HepG2 (cell line): ENCODE measurements around the gene RAD50. TPM values are rescaled to one million over a fixed set of nuclear protein-coding genes. Genes with fewer than 3 reads are reported as not detected.

Source experiments
- ATAC-seq: fragments of 200-7000 bp; cut with Tn5 transposase; 3 replicates; pipeline ENCODE4 v1.9.1; 2020; ENCODE audit warnings: mild to moderate bottlenecking, moderate library complexity
- BruUV-seq: library from RNA; stranded (reverse); fragments of 400-500 nt; replicated peaks from 2 replicates; lab custom pipeline; 2021; lab: Mats Ljungman, UMichigan
- CTCF ChIA-PET: fragments of 300-600 bp; formaldehyde crosslinking; extraction: SDS; loops from one replicate; lab custom pipeline; 2021; ENCODE audit warnings: low total read pairs, inconsistent platforms, low intra/inter-chr PET ratio; lab: Yijun Ruan, JAX
- POLR2A ChIA-PET: fragments of 350-600 bp; sonication (Branson Sonifier 250); formaldehyde crosslinking; loops from one replicate; lab custom pipeline; 2020; ENCODE audit warnings: antibody characterized with exemption, inconsistent platforms; lab: Yijun Ruan, JAX
- DNase-seq: peaks from one replicate; pipeline ENCODE4 v3.0.0-alpha.2; 2015; ENCODE audit warnings: low spot score
- FAIRE-seq: peaks from 3 replicates; lab custom pipeline; 2011; peaks lifted over from hg19 to GRCh38; lab: Jason Lieb, UNC
- H2AFZ ChIP-seq: one replicate; pipeline ENCODE4 v1.6.1; 2011; ENCODE audit warnings: low read length, inconsistent platforms
- H3K27ac ChIP-seq: fragments of 300-600 bp; 3 replicates; pipeline ENCODE4 v1.8.0; 2011; ENCODE audit warnings: mixed run types, mild to moderate bottlenecking, mixed read lengths, low read length, inconsistent platforms; ENCODE audit not compliant: insufficient read depth; ENCODE audit errors: extremely low read length
- H3K27me3 ChIP-seq, 2 experiments: fragments of 200-600 bp in 1 of 2; 2 replicates in 1 of 2; 3 replicates in 1 of 2; pipeline versions ENCODE4 v1.6.0 to v1.8.0; 2011; ENCODE audit warnings: low read length in 2 of 2, mild to moderate bottlenecking in 2 of 2, moderate library complexity in 2 of 2, inconsistent platforms in 1 of 2; ENCODE audit not compliant: insufficient read depth in 2 of 2, control insufficient read depth in 1 of 2
- H3K36me3 ChIP-seq, 2 experiments: fragments of 200-600 bp in 1 of 2; replicated peaks in 1 of 2; 2 replicates in 1 of 2; 3 replicates in 1 of 2; pipeline versions ENCODE4 v1.5.1 to v1.8.0; 2011; ENCODE audit warnings: low read length in 2 of 2, inconsistent platforms in 1 of 2; ENCODE audit not compliant: insufficient read depth in 2 of 2, control insufficient read depth in 1 of 2
- H3K4me1 ChIP-seq: 2 replicates; pipeline ENCODE4 v1.5.1; 2012; ENCODE audit warnings: low read length, inconsistent platforms; ENCODE audit not compliant: insufficient read depth
- H3K4me2 ChIP-seq: 2 replicates; pipeline ENCODE4 v1.6.0; 2011; ENCODE audit warnings: low read depth, low read length, inconsistent platforms
- H3K4me3 ChIP-seq, 3 experiments: fragments of 200-600 bp in 1 of 3; sonication (generic), shearing (Covaris generic) in 1 of 3; replicated peaks in 1 of 3; 2 replicates each; pipeline ENCODE4 v1.5.1; 2011 to 2016; ENCODE audit warnings: low read length in 3 of 3, inconsistent platforms in 2 of 3, low read depth in 2 of 3, mild to moderate bottlenecking in 2 of 3, control low read depth in 1 of 3, mixed read lengths in 1 of 3; ENCODE audit not compliant: insufficient read depth in 1 of 3
- H3K79me2 ChIP-seq: one replicate; pipeline ENCODE4 v1.6.1; 2011; ENCODE audit warnings: low read length, inconsistent platforms; ENCODE audit not compliant: insufficient read depth
- H3K9ac ChIP-seq: 2 replicates; pipeline ENCODE4 v1.6.0; 2011; ENCODE audit warnings: mild to moderate bottlenecking, low read depth, low read length, inconsistent platforms; ENCODE audit not compliant: insufficient read depth
- H3K9me3 ChIP-seq: 2 replicates; pipeline ENCODE4 v1.5.1; 2012; ENCODE audit warnings: mild to moderate bottlenecking, low read length
- H4K20me1 ChIP-seq: 2 replicates; pipeline ENCODE4 v1.6.0; 2011; ENCODE audit warnings: inconsistent platforms, mild to moderate bottlenecking, low read length, moderate library complexity; ENCODE audit not compliant: insufficient read depth
- BRD4 ChIP-seq: sonication (generic); formaldehyde crosslinking; IDR thresholded peaks from 2 replicates; pipeline ENCODE4 v1.4.0; 2020; ENCODE audit warnings: missing genetic modification reagents
- DR1 ChIP-seq: sonication (generic); formaldehyde crosslinking; IDR thresholded peaks from 2 replicates; pipeline ENCODE4 v1.8.0; 2021; ENCODE audit warnings: mild to moderate bottlenecking, missing genetic modification reagents, inconsistent platforms
- FIP1L1 ChIP-seq: fragments of 200-400 bp; formaldehyde crosslinking; IDR thresholded peaks from 2 replicates; pipeline ENCODE4 v1.6.1; 2018; ENCODE audit warnings: low read depth, mild to moderate bottlenecking, low read length, moderate library complexity, borderline replicate concordance; ENCODE audit not compliant: insufficient read depth
- KAT2B ChIP-seq: fragments of 150-350 bp; IDR thresholded peaks from 2 replicates; pipeline ENCODE4 v1.6.1; 2014; ENCODE audit warnings: low read depth, low read length, borderline replicate concordance
- LCORL ChIP-seq, 2 experiments: fragments of 450-650 bp in 1 of 2; sonication (generic) in 1 of 2; formaldehyde crosslinking in 1 of 2; IDR thresholded peaks; 2 replicates each; pipeline versions ENCODE4 v1.5.0 to v1.6.1; 2017 to 2020; ENCODE audit warnings: antibody characterized with exemption in 1 of 2, missing genetic modification reagents in 1 of 2
- PHF20 ChIP-seq: sonication (generic); formaldehyde crosslinking; IDR thresholded peaks from 2 replicates; pipeline ENCODE4 v1.5.0; 2020; ENCODE audit warnings: mild to moderate bottlenecking, missing genetic modification reagents
- ZNF235 ChIP-seq: sonication (generic); formaldehyde crosslinking; IDR thresholded peaks from 2 replicates; pipeline ENCODE4 v1.8.1; 2023; ENCODE audit warnings: mild to moderate bottlenecking, missing genetic modification reagents, borderline replicate concordance
- ZNF30 ChIP-seq: sonication (generic); formaldehyde crosslinking; IDR thresholded peaks from 2 replicates; pipeline ENCODE4 v1.5.0; 2020; ENCODE audit warnings: mild to moderate bottlenecking, missing genetic modification reagents
- ZNF550 ChIP-seq: sonication (generic); formaldehyde crosslinking; IDR thresholded peaks from 2 replicates; pipeline ENCODE4 v1.4.0; 2020; ENCODE audit warnings: mild to moderate bottlenecking, missing genetic modification reagents, borderline replicate concordance
- WGBS: methylation state at CpG from one replicate; pipeline ENCODE4 v1.1.6; 2017; ENCODE audit warnings: low lambda C conversion rate; 5-methylcytosine and 5-hydroxymethylcytosine counted together
- in situ Hi-C: cut with HindIII; loops from 2 replicates; pipeline ENCODE4 v1.10.0; 2017; ENCODE audit warnings: low pct_unique_long_range_greater_than_20kb; ENCODE audit not compliant: extremely low pct_ligation_motif_present
- intact Hi-C: fragments of 100-400 bp; cut with micrococcal nuclease; formaldehyde crosslinking; loops from one replicate; pipeline ENCODE4 v1.10.0; 2022; ENCODE audit not compliant: unreplicated experiment
- polyA plus RNA-seq, 8 experiments: library from polyadenylated mRNA; depleted of rRNA in 3 of 8; stranded (reverse) in 7 of 8; unstranded in 1 of 8; fragments of >200 nt; fragmentation: Illumina TruSeq in 4 of 8; extraction: Trizol in 4 of 8; gene quantifications; 2 replicates each; pipeline versions ENCODE4 v1.2.1 to v1.2.3, GENCODE V29; 2011 to 2016; ENCODE audit warnings: low read depth in 4 of 8, missing spikeins in 1 of 8, mixed read lengths in 1 of 8; ENCODE audit not compliant: insufficient read depth in 1 of 8
- total RNA-seq, 5 experiments: library from RNA; depleted of rRNA; stranded (reverse); fragments of >200 nt; fragmentation: Illumina TruSeq; extraction: Trizol; gene quantifications; 2 replicates each; pipeline ENCODE4 v1.2.3, GENCODE V29; 2016; ENCODE audit warnings: low read depth in 1 of 5
- TF ChIP-seq, protein P1 (sequence below): sonication (generic); formaldehyde crosslinking; IDR thresholded peaks from 2 replicates; pipeline ENCODE4 v1.5.1; 2020; ENCODE audit warnings: mild to moderate bottlenecking, missing genetic modification reagents, borderline replicate concordance
- TF ChIP-seq, protein P2 (sequence below): IDR thresholded peaks from 2 replicates; pipeline ENCODE4 v1.6.1; 2016; ENCODE audit warnings: missing genetic modification reagents, missing compliant biosample characterization

Gene RAD50
- total and polyA plus RNA-seq, 2 of the 13 experiments (the other 11 are each of a cell fraction or from before 2014, with no cell fraction given) = 19.2 to 23.4 TPM

DNA sequence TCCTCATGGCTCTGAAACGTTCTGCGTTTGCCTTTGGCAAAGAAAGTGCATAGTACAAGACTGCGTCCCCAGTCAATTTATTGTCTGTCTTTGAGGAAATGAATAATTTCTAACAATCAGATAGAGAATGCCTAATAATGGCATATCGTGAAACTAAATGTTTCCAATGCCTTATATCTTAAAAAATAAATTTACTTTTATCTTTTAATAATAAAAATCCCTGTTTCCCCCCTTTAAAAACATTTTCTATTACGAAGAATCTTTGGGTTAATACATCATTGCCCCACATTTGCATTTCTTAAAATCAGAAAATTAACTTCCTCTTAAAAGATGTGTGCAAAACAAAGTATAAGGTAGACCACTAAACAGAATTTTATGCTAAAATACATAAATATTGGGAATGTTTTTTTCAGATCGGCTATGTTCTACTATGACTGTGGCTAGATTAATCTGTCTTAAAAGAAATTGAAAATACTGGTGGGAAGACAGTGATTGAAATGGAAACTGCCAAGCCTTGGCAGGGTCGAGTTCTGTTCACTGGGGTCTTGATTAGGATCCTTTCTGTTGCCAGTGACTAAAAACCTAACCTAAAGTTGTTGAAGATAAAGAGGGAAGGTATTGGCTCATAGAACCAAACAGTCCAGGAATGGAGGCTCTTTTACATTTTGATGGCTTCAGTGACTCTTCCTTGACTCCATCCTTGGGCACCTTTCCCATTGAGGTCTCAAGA is 13.1 kb upstream of the RAD50 start, which contains the start of gene IL5:
IL5 (minus strand) TSS at position 51 of the 730 bp plus-strand sequence; CDS start at position 7, 44 bp downstream.
- no peak within 1 kb of the TSS for H3K4me2 ChIP-seq
- WGBS = 34% methylated on average over 7 of the region's 7 CpGs
- no peak within 1 kb of the TSS for H3K9ac ChIP-seq
- TF ChIP-seq BRD4 (CRISPR knock-in tag) (no peak), DR1 (no peak), ZNF235 (CRISPR knock-in tag) (no peak), ZNF550 (CRISPR knock-in tag) (no peak), KAT2B (no peak), FIP1L1 (no peak)
- H3K36me3 ChIP-seq = no peaks in the 10 kb centered on the region
- intact Hi-C loops (no loop called here), in situ Hi-C loops (no loop called here)
- FAIRE-seq = no peak
- H2AFZ ChIP-seq = no peak within 1 kb of the TSS
- no peaks in the 10 kb centered on the region for H3K9me3 ChIP-seq
- no TSS peak for BruUV-seq
- H4K20me1 ChIP-seq = no peaks in the 10 kb centered on the region
- peaks cover 11% of the 10 kb centered on the region for H3K4me1 ChIP-seq
- ChIA-PET CTCF (no interaction called here), POLR2A (no interaction called here)
- H3K79me2 ChIP-seq = no peaks in the 10 kb centered on the region
- no peak within 1 kb of the TSS for H3K27ac ChIP-seq
- no peak for DNase-seq
- no peak for ATAC-seq
- no peak within 1 kb of the TSS for H3K4me3 ChIP-seq
- peaks cover 0 to 12% of the 10 kb centered on the region in 2 experiments; a peak in 1 of 5 replicates for H3K27me3 ChIP-seq

DNA sequence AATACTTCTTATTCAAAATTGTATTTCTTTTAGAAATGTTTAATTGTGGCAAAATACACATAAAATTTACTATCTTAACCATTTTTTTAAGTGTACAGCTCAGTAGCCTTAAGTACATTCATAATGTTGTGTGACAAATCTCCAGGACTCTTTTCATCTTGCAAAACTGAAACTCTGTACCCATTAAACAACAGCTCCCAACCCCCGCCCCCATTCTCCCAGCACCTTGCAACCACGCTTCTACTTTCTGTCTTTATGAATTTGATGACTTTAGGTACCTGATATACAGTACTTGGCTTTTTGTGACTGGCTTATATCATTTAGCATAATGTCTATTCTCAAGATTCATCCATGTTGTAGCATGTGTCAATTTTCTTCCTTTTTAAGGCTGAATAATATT is 10.7 kb upstream of the RAD50 start:
- Histone ChIP-seq H3K9me3 (no peaks in the 10 kb centered on the region), H3K4me2 (no peak overlapping the region), H2AFZ (no peak overlapping the region), H3K4me1 (no peaks in the 10 kb centered on the region), H3K36me3 (no peaks in the 10 kb centered on the region), H3K79me2 (no peaks in the 10 kb centered on the region), H3K4me3 (no peak overlapping the region), H3K27me3 (peaks cover 0 to 5% of the 10 kb centered on the region in 2 experiments; a peak in 1 of 5 replicates), H3K27ac (no peak overlapping the region), H3K9ac (no peak overlapping the region), H4K20me1 (no peaks in the 10 kb centered on the region)
- BruUV-seq = no TSS peak
- in situ Hi-C loops = no loop called here
- DNase-seq = no peak
- ChIA-PET POLR2A (interaction anchor here (1.2 kb wide), 1 partner anchor 11 kb away, joined by 4 read pairs; the partner anchor contains the start of gene RAD50), CTCF (no interaction called here)
- intact Hi-C loops = no loop called here
- FAIRE-seq = no peak
- ATAC-seq = no peak
- WGBS = 16% methylated on average over 2 of the region's 2 CpGs
- TF ChIP-seq, protein P1, sequence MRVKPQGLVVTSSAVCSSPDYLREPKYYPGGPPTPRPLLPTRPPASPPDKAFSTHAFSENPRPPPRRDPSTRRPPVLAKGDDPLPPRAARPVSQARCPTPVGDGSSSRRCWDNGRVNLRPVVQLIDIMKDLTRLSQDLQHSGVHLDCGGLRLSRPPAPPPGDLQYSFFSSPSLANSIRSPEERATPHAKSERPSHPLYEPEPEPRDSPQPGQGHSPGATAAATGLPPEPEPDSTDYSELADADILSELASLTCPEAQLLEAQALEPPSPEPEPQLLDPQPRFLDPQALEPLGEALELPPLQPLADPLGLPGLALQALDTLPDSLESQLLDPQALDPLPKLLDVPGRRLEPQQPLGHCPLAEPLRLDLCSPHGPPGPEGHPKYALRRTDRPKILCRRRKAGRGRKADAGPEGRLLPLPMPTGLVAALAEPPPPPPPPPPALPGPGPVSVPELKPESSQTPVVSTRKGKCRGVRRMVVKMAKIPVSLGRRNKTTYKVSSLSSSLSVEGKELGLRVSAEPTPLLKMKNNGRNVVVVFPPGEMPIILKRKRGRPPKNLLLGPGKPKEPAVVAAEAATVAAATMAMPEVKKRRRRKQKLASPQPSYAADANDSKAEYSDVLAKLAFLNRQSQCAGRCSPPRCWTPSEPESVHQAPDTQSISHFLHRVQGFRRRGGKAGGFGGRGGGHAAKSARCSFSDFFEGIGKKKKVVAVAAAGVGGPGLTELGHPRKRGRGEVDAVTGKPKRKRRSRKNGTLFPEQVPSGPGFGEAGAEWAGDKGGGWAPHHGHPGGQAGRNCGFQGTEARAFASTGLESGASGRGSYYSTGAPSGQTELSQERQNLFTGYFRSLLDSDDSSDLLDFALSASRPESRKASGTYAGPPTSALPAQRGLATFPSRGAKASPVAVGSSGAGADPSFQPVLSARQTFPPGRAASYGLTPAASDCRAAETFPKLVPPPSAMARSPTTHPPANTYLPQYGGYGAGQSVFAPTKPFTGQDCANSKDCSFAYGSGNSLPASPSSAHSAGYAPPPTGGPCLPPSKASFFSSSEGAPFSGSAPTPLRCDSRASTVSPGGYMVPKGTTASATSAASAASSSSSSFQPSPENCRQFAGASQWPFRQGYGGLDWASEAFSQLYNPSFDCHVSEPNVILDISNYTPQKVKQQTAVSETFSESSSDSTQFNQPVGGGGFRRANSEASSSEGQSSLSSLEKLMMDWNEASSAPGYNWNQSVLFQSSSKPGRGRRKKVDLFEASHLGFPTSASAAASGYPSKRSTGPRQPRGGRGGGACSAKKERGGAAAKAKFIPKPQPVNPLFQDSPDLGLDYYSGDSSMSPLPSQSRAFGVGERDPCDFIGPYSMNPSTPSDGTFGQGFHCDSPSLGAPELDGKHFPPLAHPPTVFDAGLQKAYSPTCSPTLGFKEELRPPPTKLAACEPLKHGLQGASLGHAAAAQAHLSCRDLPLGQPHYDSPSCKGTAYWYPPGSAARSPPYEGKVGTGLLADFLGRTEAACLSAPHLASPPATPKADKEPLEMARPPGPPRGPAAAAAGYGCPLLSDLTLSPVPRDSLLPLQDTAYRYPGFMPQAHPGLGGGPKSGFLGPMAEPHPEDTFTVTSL (CRISPR knock-in tag) = no peak
- TF ChIP-seq LCORL (IDR thresholded peaks at IDR 0.05) (no peak), LCORL (CRISPR knock-in tag; IDR thresholded peaks at IDR 0.05) (no peak), ZNF30 (CRISPR knock-in tag) (no peak), PHF20 (CRISPR knock-in tag) (no peak)
- TF ChIP-seq, protein P2, sequence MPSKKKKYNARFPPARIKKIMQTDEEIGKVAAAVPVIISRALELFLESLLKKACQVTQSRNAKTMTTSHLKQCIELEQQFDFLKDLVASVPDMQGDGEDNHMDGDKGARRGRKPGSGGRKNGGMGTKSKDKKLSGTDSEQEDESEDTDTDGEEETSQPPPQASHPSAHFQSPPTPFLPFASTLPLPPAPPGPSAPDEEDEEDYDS (CRISPR knock-in tag) = no peak
